ENCODE results near the gene ZNF32. TPM values are rescaled to one million over a fixed set of nuclear protein-coding genes. Genes with fewer than 3 reads are reported as not detected.
"Not testable (repeated sequence)": the region's sequence is repeated elsewhere in the genome, so short reads cannot be mapped to it uniquely, and the experiment has no call there.

Gene ZNF32
- total RNA-seq, 1 experiment from 2014 or later: 9.8 TPM

- Histone ChIP-seq H3F3A (ENCODE audit: insufficient read depth, low read depth) (no peaks in the 10 kb centered on the region), H3K36me3 (ENCODE audit: low read depth) (peaks cover 11% of the 10 kb centered on the region; the same call in 1 of the 2 replicates), H3K27me3 (ENCODE audit: insufficient read depth, low read depth) (peaks cover 15% of the 10 kb centered on the region; the same call in 1 of the 2 replicates), H3K27ac (no peak within 1 kb of the TSS), H3K9me2 (ENCODE audit: insufficient read depth) (no peaks in the 10 kb centered on the region), H3K4me2 (peak within 1 kb of the TSS; percentile 91), H3K4me1 (replicated peaks; ENCODE audit: insufficient read depth) (peaks cover 6% of the 10 kb centered on the region; the same call in 1 of the 2 replicates), H4K20me1 (ENCODE audit: insufficient read depth) (no peaks in the 10 kb centered on the region), H3K79me2 (ENCODE audit: low read depth) (no peaks in the 10 kb centered on the region), H2AFZ (peak within 1 kb of the TSS; percentile 89), H3K4me3 (peak within 1 kb of the TSS; percentile 85), H3K9me3 (ENCODE audit: insufficient read depth, low read depth) (peaks cover 9% of the 10 kb centered on the region; the same call in 1 of the 2 replicates)
- TF ChIP-seq CTCF (conservative IDR thresholded peaks at IDR 0.05) (no peak), EZH2 (IDR thresholded peaks at IDR 0.05; ENCODE audit: low read depth) (no peak)
- TSS peak; percentile 59 for BruUV-seq (replicated peaks)
- peak in 1 of 2 experiments; percentile 55 for DNase-seq
- ChIA-PET CTCF (no interaction called here), POLR2A (ENCODE audit: unreplicated experiment) (interaction anchor here (0.8 kb wide), 1 partner anchor 478 kb away, joined by 3 read pairs; no protein-coding TSS in a partner anchor)
- intact Hi-C loops (cut with micrococcal nuclease; ENCODE audit: unreplicated experiment): loop anchor here (1.0 kb wide), 1 partner anchor 42 kb away; the partner anchor contains the start of gene ZNF32
Observed at GRCh38 chr10:43606323-43607198, 42.1 kb downstream of the ZNF32 start, which contains the start of gene ZNF485. TSS of gene ZNF485 (plus strand) at chr10:43606438. CDS start at chr10:43607051, 613 bp downstream.

GRCh38 chr10:43605850-43606322, 42.8 kb downstream of the ZNF32 start:
- CTCF ChIA-PET: no interaction called here

GRCh38 chr10:43601576-43601975, 47.1 kb downstream of the ZNF32 start:
- H3K9me3 ChIP-seq (ENCODE audit: insufficient read depth, low read depth); BruUV-seq (replicated peaks); H3K4me1 ChIP-seq (replicated peaks; ENCODE audit: insufficient read depth); H3F3A ChIP-seq (ENCODE audit: insufficient read depth, low read depth); POLR2A ChIA-PET (ENCODE audit: unreplicated experiment); H3K4me3 ChIP-seq; DNase-seq; intact Hi-C loops (cut with micrococcal nuclease; ENCODE audit: unreplicated experiment); H4K20me1 ChIP-seq (ENCODE audit: insufficient read depth); H3K9me2 ChIP-seq (ENCODE audit: insufficient read depth); H3K36me3 ChIP-seq (ENCODE audit: low read depth); H3K79me2 ChIP-seq (ENCODE audit: low read depth); H3K27ac ChIP-seq; CTCF ChIA-PET; H2AFZ ChIP-seq; H3K4me2 ChIP-seq: not testable (repeated sequence)
- H3K27me3 ChIP-seq (ENCODE audit: insufficient read depth, low read depth): peaks cover 32% of the 10 kb centered on the region

More at GRCh38 chr10:43605850-43606322, 42.8 kb downstream of the ZNF32 start:
- no peak for DNase-seq
- no peaks in the 10 kb centered on the region for H3K79me2 ChIP-seq (ENCODE audit: low read depth)
- H3K27ac ChIP-seq: no peak overlapping the region
- TF ChIP-seq CTCF (conservative IDR thresholded peaks at IDR 0.05): no peak
- TF ChIP-seq EZH2 (IDR thresholded peaks at IDR 0.05; ENCODE audit: low read depth): no peak
- peaks cover 7% of the 10 kb centered on the region; the same call in 1 of the 2 replicates for H3K36me3 ChIP-seq (ENCODE audit: low read depth)
- H3K4me2 ChIP-seq: peak overlapping the region; percentile 91
- no peaks in the 10 kb centered on the region for H3K9me2 ChIP-seq (ENCODE audit: insufficient read depth)
- intact Hi-C loops (cut with micrococcal nuclease; ENCODE audit: unreplicated experiment): loop anchor here (1.0 kb wide), 1 partner anchor 42 kb away; the partner anchor contains the start of gene ZNF32
- H4K20me1 ChIP-seq (ENCODE audit: insufficient read depth): no peaks in the 10 kb centered on the region
- peaks cover 6% of the 10 kb centered on the region; the same call in 1 of the 2 replicates for H3K4me1 ChIP-seq (replicated peaks; ENCODE audit: insufficient read depth)
- H3K9me3 ChIP-seq (ENCODE audit: insufficient read depth, low read depth): peaks cover 8% of the 10 kb centered on the region; the same call in 1 of the 2 replicates
- POLR2A ChIA-PET (ENCODE audit: unreplicated experiment): no interaction called here
- H2AFZ ChIP-seq: peak overlapping the region; percentile 89; the same call in 1 of the 2 replicates
- peak overlapping the region; percentile 85 for H3K4me3 ChIP-seq
- no TSS peak for BruUV-seq (replicated peaks)
- H3F3A ChIP-seq (ENCODE audit: insufficient read depth, low read depth): no peaks in the 10 kb centered on the region
- peaks cover 22% of the 10 kb centered on the region; the same call in 1 of the 2 replicates for H3K27me3 ChIP-seq (ENCODE audit: insufficient read depth, low read depth)

Data from PC-9 (cell line).